H1 (cell line): Measurements from ENCODE around the gene CADPS. TPM values are rescaled to one million over a fixed set of nuclear protein-coding genes. Genes with fewer than 3 reads are reported as not detected.

ENCODE experiments used
- CTCF ChIA-PET: fragments of 300-600 bp; sonication (Branson Sonifier 250); formaldehyde crosslinking; loops from one replicate; lab custom pipeline; 2021; ENCODE audit not compliant: partially characterized antibody; lab: Charles Lee
- POLR2A ChIA-PET: fragments of 300-600 bp; sonication (Branson Sonifier 250); formaldehyde crosslinking; loops from one replicate; lab custom pipeline; 2021; ENCODE audit warnings: inconsistent platforms; ENCODE audit not compliant: partially characterized antibody; lab: Charles Lee
- DNase-seq, 2 experiments: peaks; one replicate each; pipeline versions ENCODE4 v3.0.0 to v3.0.0-alpha.2; 2010 to 2022; ENCODE audit warnings: low spot score in 2 of 2, low read depth in 1 of 2, mixed read lengths in 1 of 2
- FAIRE-seq: peaks from 2 replicates; lab custom pipeline; 2011; peaks lifted over from hg19 to GRCh38; lab: Jason Lieb, UNC
- H2AFZ ChIP-seq: 2 replicates; pipeline ENCODE4 v1.8.1; 2012; ENCODE audit warnings: low read length, inconsistent platforms
- H2AK5ac ChIP-seq: 2 replicates; pipeline ENCODE4 v1.6.1; 2013; ENCODE audit warnings: low read depth, low read length
- H2BK120ac ChIP-seq: replicated peaks from 2 replicates; pipeline ENCODE3; 2013; ENCODE audit warnings: low read depth, low read length, inconsistent platforms
- H2BK12ac ChIP-seq: 2 replicates; pipeline ENCODE4 v1.6.1; 2013; ENCODE audit warnings: low read depth, low read length
- H2BK15ac ChIP-seq: 2 replicates; pipeline ENCODE4 v1.6.1; 2013; ENCODE audit warnings: low read length
- H2BK20ac ChIP-seq: 2 replicates; pipeline ENCODE4 v1.6.1; 2013; ENCODE audit warnings: low read length
- H2BK5ac ChIP-seq: 2 replicates; pipeline ENCODE4 v1.6.1; 2013; ENCODE audit warnings: low read depth, low read length
- H3K14ac ChIP-seq: 2 replicates; pipeline ENCODE4 v1.6.1; 2013; ENCODE audit warnings: inconsistent platforms; ENCODE audit not compliant: insufficient read length
- H3K18ac ChIP-seq: 2 replicates; pipeline ENCODE4 v1.6.1; 2013; ENCODE audit warnings: low read length; ENCODE audit errors: extremely low read depth
- H3K23ac ChIP-seq: 2 replicates; pipeline ENCODE4 v1.6.1; 2013; ENCODE audit warnings: inconsistent platforms; ENCODE audit not compliant: insufficient read length
- H3K23me2 ChIP-seq: 2 replicates; pipeline ENCODE4 v1.6.1; 2013; ENCODE audit warnings: low read depth, low read length
- H3K27ac ChIP-seq: 2 replicates; pipeline ENCODE4 v1.6.1; 2011; ENCODE audit warnings: low read depth, low read length, inconsistent platforms
- H3K27me3 ChIP-seq, 4 experiments: replicated peaks in 1 of 4; 1 replicate in 1 of 4; 2 replicates in 3 of 4; pipeline versions ENCODE4 v1.6.1 to v1.8.1; 2011 to 2013; ENCODE audit warnings: low read length in 3 of 4, mild to moderate bottlenecking in 3 of 4, inconsistent platforms in 2 of 4, mixed read lengths in 2 of 4, moderate library complexity in 1 of 4; ENCODE audit not compliant: control insufficient read depth in 3 of 4, insufficient read depth in 3 of 4; ENCODE audit errors: extremely low read depth in 1 of 4
- H3K36me3 ChIP-seq, 4 experiments: 2 replicates each; pipeline versions ENCODE4 v1.6.1 to v1.8.1; 2011 to 2013; ENCODE audit warnings: mild to moderate bottlenecking in 4 of 4, low read length in 3 of 4, moderate library complexity in 2 of 4, control low read depth in 1 of 4, inconsistent platforms in 1 of 4; ENCODE audit not compliant: insufficient read depth in 4 of 4, control insufficient read depth in 2 of 4
- H3K4ac ChIP-seq: replicated peaks from 2 replicates; pipeline ENCODE3; 2013; ENCODE audit warnings: low read length, low read depth, mixed read lengths, inconsistent platforms; ENCODE audit not compliant: insufficient read length
- H3K4me1 ChIP-seq, 4 experiments: replicated peaks in 1 of 4; 1 replicate in 1 of 4; 2 replicates in 3 of 4; pipeline versions ENCODE4 v1.6.1 to v1.8.1; 2011 to 2013; ENCODE audit warnings: low read length in 3 of 4, inconsistent platforms in 2 of 4, mixed read lengths in 1 of 4; ENCODE audit not compliant: insufficient read depth in 4 of 4, control insufficient read depth in 3 of 4
- H3K4me2 ChIP-seq, 2 experiments: 2 replicates each; pipeline versions ENCODE4 v1.6.1 to v1.8.1; 2011 to 2013; ENCODE audit warnings: low read depth in 2 of 2, low read length in 2 of 2, control low read depth in 1 of 2, inconsistent platforms in 1 of 2, mild to moderate bottlenecking in 1 of 2; ENCODE audit not compliant: insufficient read depth in 1 of 2
- H3K4me3 ChIP-seq, 4 experiments: fragments of 200-600, 300-600 bp in 1 of 4; sonication (generic), shearing (Covaris generic), sonication (Bioruptor Twin) in 1 of 4; 2 replicates each; pipeline versions ENCODE4 v1.5.1 to v1.8.1; 2011 to 2016; ENCODE audit warnings: low read length in 4 of 4, low read depth in 3 of 4, control low read depth in 2 of 4, inconsistent platforms in 2 of 4, mild to moderate bottlenecking in 2 of 4, mixed read lengths in 1 of 4, moderate library complexity in 1 of 4; ENCODE audit not compliant: insufficient read depth in 2 of 4; ENCODE audit errors: extremely low read depth in 1 of 4
- H3K56ac ChIP-seq: replicated peaks from 2 replicates; pipeline ENCODE3; 2013; ENCODE audit warnings: low read depth, mild to moderate bottlenecking, mixed read lengths, low read length, inconsistent platforms; ENCODE audit not compliant: insufficient read length
- H3K79me1 ChIP-seq: 2 replicates; pipeline ENCODE4 v1.6.1; 2013; ENCODE audit warnings: low read depth, low read length, control low read depth
- H3K79me2 ChIP-seq, 2 experiments: 2 replicates each; pipeline versions ENCODE4 v1.6.1 to v1.8.1; 2012 to 2013; ENCODE audit warnings: low read length in 2 of 2, mild to moderate bottlenecking in 2 of 2, inconsistent platforms in 1 of 2; ENCODE audit not compliant: insufficient read depth in 2 of 2, control insufficient read depth in 1 of 2
- H3K9ac ChIP-seq, 4 experiments: replicated peaks in 1 of 4; 1 replicate in 1 of 4; 2 replicates in 3 of 4; pipeline versions ENCODE4 v1.6.1 to v1.8.1; 2011 to 2013; ENCODE audit warnings: low read depth in 3 of 4, low read length in 3 of 4, control low read depth in 2 of 4, mild to moderate bottlenecking in 2 of 4, moderate library complexity in 2 of 4, inconsistent platforms in 1 of 4; ENCODE audit errors: extremely low read depth in 1 of 4
- H3K9me3 ChIP-seq, 2 experiments: 2 replicates each; pipeline versions ENCODE4 v1.6.1 to v1.8.1; 2012 to 2013; ENCODE audit warnings: mild to moderate bottlenecking in 2 of 2, moderate library complexity in 2 of 2, control low read depth in 1 of 2, inconsistent platforms in 1 of 2, low read depth in 1 of 2, low read length in 1 of 2, mixed read lengths in 1 of 2; ENCODE audit not compliant: insufficient read depth in 2 of 2
- H4K20me1 ChIP-seq, 2 experiments: replicated peaks in 1 of 2; 2 replicates each; pipeline versions ENCODE3 to v1.8.1; 2011 to 2013; ENCODE audit warnings: inconsistent platforms in 2 of 2, low read length in 2 of 2, mild to moderate bottlenecking in 1 of 2; ENCODE audit not compliant: insufficient read depth in 2 of 2, control insufficient read depth in 1 of 2
- H4K5ac ChIP-seq: 2 replicates; pipeline ENCODE4 v1.6.1; 2013; ENCODE audit warnings: low read length, low read depth, mixed read lengths, inconsistent platforms; ENCODE audit not compliant: insufficient read length
- H4K8ac ChIP-seq: 2 replicates; pipeline ENCODE4 v1.8.0; 2013; ENCODE audit warnings: mild to moderate bottlenecking, moderate library complexity, low read length, inconsistent platforms; ENCODE audit not compliant: insufficient read depth; ENCODE audit errors: extremely low read depth
- H4K91ac ChIP-seq: replicated peaks from 2 replicates; pipeline ENCODE3; 2013; ENCODE audit warnings: low read length, mixed read lengths, inconsistent platforms; ENCODE audit not compliant: insufficient read length
- BACH1 ChIP-seq: IDR thresholded peaks from 2 replicates; pipeline ENCODE4 v1.6.1; 2012; ENCODE audit warnings: low read length, improper control_type of control experiment
- CEBPB ChIP-seq: IDR thresholded peaks from 2 replicates; pipeline ENCODE4 v1.6.1; 2012; ENCODE audit warnings: low read depth, low read length
- EGR1 ChIP-seq: IDR thresholded peaks from 2 replicates; pipeline ENCODE4 v1.6.1; 2011; ENCODE audit warnings: low read depth, low read length, borderline replicate concordance
- EZH2 ChIP-seq: fragments of 200-600 bp; sonication (generic); IDR thresholded peaks from 2 replicates; pipeline ENCODE4 v1.7.1; 2012; ENCODE audit warnings: low read depth, mild to moderate bottlenecking, moderate library complexity, low read length, inconsistent platforms; ENCODE audit not compliant: severe bottlenecking
- GABPA ChIP-seq: IDR thresholded peaks from 2 replicates; pipeline ENCODE4 v1.6.1; 2011; ENCODE audit warnings: mild to moderate bottlenecking, low read length, moderate library complexity, borderline replicate concordance; ENCODE audit not compliant: insufficient read depth
- HDAC2 ChIP-seq, 2 experiments: fragments of 300-600 bp in 1 of 2; sonication (generic) in 1 of 2; IDR thresholded peaks; 2 replicates each; pipeline ENCODE4 v1.6.1; 2011 to 2012; ENCODE audit warnings: low read depth in 2 of 2, low read length in 2 of 2, mild to moderate bottlenecking in 2 of 2, moderate library complexity in 2 of 2, borderline replicate concordance in 1 of 2, inconsistent platforms in 1 of 2
- MAX ChIP-seq: IDR thresholded peaks from 2 replicates; pipeline ENCODE4 v1.6.1; 2012; ENCODE audit warnings: inconsistent platforms
- RAD21 ChIP-seq, 2 experiments: IDR thresholded peaks in 1 of 2; conservative IDR thresholded peaks in 1 of 2; 2 replicates each; pipeline ENCODE4 v1.6.1; 2011; ENCODE audit warnings: low read depth in 2 of 2, low read length in 2 of 2, improper control_type of control experiment in 1 of 2, inconsistent platforms in 1 of 2, mild to moderate bottlenecking in 1 of 2, moderate library complexity in 1 of 2
- RFX5 ChIP-seq: IDR thresholded peaks from 2 replicates; pipeline ENCODE4 v1.6.1; 2011; ENCODE audit warnings: low read depth, low read length, improper control_type of control experiment, borderline replicate concordance
- TEAD4 ChIP-seq: IDR thresholded peaks from 2 replicates; pipeline ENCODE4 v1.6.1; 2012; ENCODE audit warnings: low read depth, low read length, inconsistent platforms, mixed read lengths
- YY1 ChIP-seq: IDR thresholded peaks from 2 replicates; pipeline ENCODE4 v1.6.1; 2011; ENCODE audit warnings: low read depth, mild to moderate bottlenecking, low read length
- WGBS, 2 experiments: shearing (Covaris generic) in 1 of 2; methylation state at CpG; one replicate each; pipeline versions ENCODE4 v1.1.6 to v1.1.7; 2013 to 2015; ENCODE audit warnings: low lambda C conversion rate in 2 of 2, mixed read lengths in 2 of 2, inconsistent platforms in 1 of 2, low coverage in 1 of 2, missing lambda C conversion rate in 1 of 2; ENCODE audit not compliant: insufficient replicate concordance in 2 of 2, insufficient coverage in 1 of 2, insufficient read length in 1 of 2; ENCODE audit errors: extremely low coverage in 1 of 2, missing lambda C conversion rate in 1 of 2; 5-methylcytosine and 5-hydroxymethylcytosine counted together
- polyA plus RNA-seq, 7 experiments: library from polyadenylated mRNA; depleted of rRNA in 3 of 7; stranded (reverse) in 5 of 7; unstranded in 2 of 7; fragments of >200 nt in 5 of 7; fragments of 200-250 nt in 2 of 7; gene quantifications; 1 replicate in 5 of 7; 2 replicates in 1 of 7; 4 replicates in 1 of 7; pipeline versions ENCODE4 v1.2.1 to v1.2.3, GENCODE V29; 2011 to 2013; ENCODE audit warnings: missing spikeins in 2 of 7, mixed read lengths in 2 of 7
- total RNA-seq: library from RNA; stranded (reverse); fragmentation: NEBNext Ultra II Directional; extraction: Animal tissue kit (Norgen Biotek cat#: 25700); gene quantifications from 2 replicates; pipeline ENCODE4 v1.2.1, GENCODE V29; 2021
- TF ChIP-seq, protein P1 (sequence below): IDR thresholded peaks from 2 replicates; pipeline ENCODE4 v1.6.1; 2011; ENCODE audit warnings: low read length, improper control_type of control experiment

The CADPS gene
- total and polyA plus RNA-seq, 2 of the 8 experiments (the other 6 are each of a cell fraction or from before 2014, with no cell fraction given): 7.1 to 10.2 TPM

DNA sequence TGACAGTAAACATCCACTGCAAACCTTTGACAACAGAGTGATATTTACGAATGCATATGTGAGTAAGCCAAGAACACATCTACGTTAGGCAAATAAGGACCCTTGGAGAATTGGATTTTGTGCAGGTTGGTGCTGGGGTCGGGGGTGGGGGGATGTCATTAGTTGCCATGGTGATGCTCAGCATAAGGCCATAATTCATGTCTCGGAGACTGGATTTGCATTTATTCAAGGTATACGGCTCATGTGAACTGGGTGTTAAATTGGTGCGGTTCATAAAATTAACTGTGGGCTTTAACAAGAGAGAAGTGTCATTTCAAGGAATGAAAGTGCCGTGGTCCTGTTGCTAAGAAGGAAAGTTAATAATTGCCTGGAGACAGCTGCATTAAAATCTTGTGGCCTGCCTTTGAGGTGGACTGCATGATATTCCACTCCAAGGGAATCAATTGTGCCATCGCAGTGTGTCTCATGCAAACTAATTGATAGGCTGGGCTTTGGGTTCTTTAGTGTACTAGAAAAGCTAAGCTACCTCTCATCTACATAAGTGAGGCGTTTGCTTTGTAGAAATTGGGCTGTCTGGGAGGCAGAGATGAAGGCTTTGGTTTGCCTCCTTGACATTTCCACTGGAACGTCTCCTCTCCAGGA, 273.0 kb downstream of the CADPS start:
- WGBS, 2 experiments: 87% methylated on average over 10 of the region's 10 CpGs; no CpG with 5 or more reads in 1 of the 2 experiments
- Histone ChIP-seq H3K36me3 (no peaks in the 10 kb centered on the region), H2BK20ac (no peak overlapping the region), H3K9me3 (no peaks in the 10 kb centered on the region), H3K23me2 (no peaks in the 10 kb centered on the region), H2AK5ac (no peak overlapping the region), H3K4ac (no peak overlapping the region), H2BK5ac (no peak overlapping the region), H3K4me1 (no peaks in the 10 kb centered on the region), H3K18ac (no peak overlapping the region), H3K4me3 (no peak overlapping the region), H2BK120ac (no peak overlapping the region), H4K8ac (no peak overlapping the region), H3K56ac (no peak overlapping the region), H3K14ac (no peak overlapping the region), H4K91ac (no peak overlapping the region), H4K5ac (no peak overlapping the region), H4K20me1 (no peaks in the 10 kb centered on the region), H2AFZ (no peak overlapping the region), H3K9ac (no peak overlapping the region), H3K79me2 (no peaks in the 10 kb centered on the region), H3K23ac (no peak overlapping the region), H3K27ac (no peak overlapping the region), H2BK12ac (no peak overlapping the region), H2BK15ac (no peak overlapping the region), H3K4me2 (no peak overlapping the region), H3K79me1 (no peaks in the 10 kb centered on the region), H3K27me3 (no peaks in the 10 kb centered on the region)
- ChIA-PET CTCF (no interaction called here), POLR2A (interaction anchor here (1.2 kb wide), 1 partner anchor 11 kb away, joined by 4 read pairs; no protein-coding TSS in a partner anchor)
- FAIRE-seq (no peak), DNase-seq (no peak)
- no peak for TF ChIP-seq EZH2
- no peak for TF ChIP-seq CEBPB
- no peak for TF ChIP-seq EGR1
- no peak for TF ChIP-seq RFX5
- TF ChIP-seq, protein P1, sequence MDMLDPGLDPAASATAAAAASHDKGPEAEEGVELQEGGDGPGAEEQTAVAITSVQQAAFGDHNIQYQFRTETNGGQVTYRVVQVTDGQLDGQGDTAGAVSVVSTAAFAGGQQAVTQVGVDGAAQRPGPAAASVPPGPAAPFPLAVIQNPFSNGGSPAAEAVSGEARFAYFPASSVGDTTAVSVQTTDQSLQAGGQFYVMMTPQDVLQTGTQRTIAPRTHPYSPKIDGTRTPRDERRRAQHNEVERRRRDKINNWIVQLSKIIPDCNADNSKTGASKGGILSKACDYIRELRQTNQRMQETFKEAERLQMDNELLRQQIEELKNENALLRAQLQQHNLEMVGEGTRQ: no peak
- TF ChIP-seq BACH1: no peak
- TF ChIP-seq GABPA: no peak
- no peak for TF ChIP-seq YY1
- no peak for TF ChIP-seq MAX
- TF ChIP-seq TEAD4: no peak
- no peak for TF ChIP-seq RAD21 (IDR thresholded peaks at IDR 0.05 in 1 of 2, conservative IDR thresholded peaks at IDR 0.05 in 1 of 2; ENCODE audit: low read depth in 2 of 2, low read length in 2 of 2)
- TF ChIP-seq HDAC2 (IDR thresholded peaks at IDR 0.05; ENCODE audit: borderline replicate concordance in 1 of 2, low read depth in 2 of 2, low read length in 2 of 2): no peak
